Endothelial cell of umbilical vein (primary cell): Measurements from ENCODE around the gene HOXC12. TPM values are rescaled to one million over a fixed set of nuclear protein-coding genes. Genes with fewer than 3 reads are reported as not detected.

Source experiments
- BruUV-seq: library from RNA; stranded (reverse); fragments of 400-500 nt; replicated peaks from 2 replicates; lab custom pipeline; 2021; lab: Mats Ljungman, UMichigan
- CTCF ChIA-PET: fragments of 300-600, 350-600 bp; sonication (Branson Sonifier 250); formaldehyde crosslinking; loops from one replicate; lab custom pipeline; 2021; ENCODE audit warnings: antibody characterized with exemption, inconsistent platforms; lab: Charles Lee
- POLR2A ChIA-PET: fragments of 300-600, 350-600 bp; sonication (Branson Sonifier 250); formaldehyde crosslinking; loops from one replicate; lab custom pipeline; 2021; ENCODE audit warnings: antibody characterized with exemption, inconsistent platforms; lab: Charles Lee
- DNase-seq: peaks from one replicate; pipeline ENCODE4 v3.0.0-alpha.2; 2011; ENCODE audit warnings: low read depth, low spot score
- FAIRE-seq: peaks from 2 replicates; lab custom pipeline; 2011; peaks lifted over from hg19 to GRCh38; lab: Jason Lieb, UNC
- H2AFZ ChIP-seq: 2 replicates; pipeline ENCODE4 v1.6.0; 2012; ENCODE audit warnings: low read depth, low read length, control low read depth, inconsistent platforms
- H3K27ac ChIP-seq: 2 replicates; pipeline ENCODE4 v1.5.1; 2011; ENCODE audit warnings: low read depth, mild to moderate bottlenecking, control low read depth, low read length, moderate library complexity; ENCODE audit not compliant: insufficient read depth
- H3K27me3 ChIP-seq, 2 experiments: 2 replicates each; pipeline versions ENCODE4 v1.6.0 to v1.6.1; 2011; ENCODE audit warnings: low read length in 2 of 2, mixed read lengths in 1 of 2; ENCODE audit not compliant: control insufficient read depth in 2 of 2, insufficient read depth in 2 of 2
- H3K36me3 ChIP-seq, 2 experiments: 2 replicates in 1 of 2; 3 replicates in 1 of 2; pipeline ENCODE4 v1.5.1; 2011; ENCODE audit warnings: low read length in 2 of 2, mild to moderate bottlenecking in 1 of 2, moderate library complexity in 1 of 2; ENCODE audit not compliant: control insufficient read depth in 2 of 2, insufficient read depth in 2 of 2; ENCODE audit errors: extremely low read depth in 1 of 2
- H3K4me1 ChIP-seq: 3 replicates; pipeline ENCODE4 v1.5.1; 2011; ENCODE audit warnings: mild to moderate bottlenecking, low read length; ENCODE audit not compliant: control insufficient read depth, insufficient read depth; ENCODE audit errors: extremely low read depth
- H3K4me2 ChIP-seq: 2 replicates; pipeline ENCODE4 v1.6.1; 2011; ENCODE audit warnings: low read length, control low read depth, mixed read lengths; ENCODE audit not compliant: insufficient read depth
- H3K4me3 ChIP-seq, 3 experiments: fragments of 200-600 bp in 1 of 3; sonication (generic), shearing (Covaris generic) in 1 of 3; replicated peaks in 1 of 3; 2 replicates each; pipeline ENCODE4 v1.5.1; 2011 to 2016; ENCODE audit warnings: control low read depth in 3 of 3, low read length in 3 of 3, mild to moderate bottlenecking in 2 of 3, inconsistent platforms in 1 of 3, low read depth in 1 of 3, moderate library complexity in 1 of 3; ENCODE audit not compliant: insufficient read depth in 1 of 3
- H3K79me2 ChIP-seq: 2 replicates; pipeline ENCODE4 v1.6.0; 2012; ENCODE audit warnings: low read length, inconsistent platforms; ENCODE audit not compliant: control insufficient read depth, insufficient read depth
- H3K9ac ChIP-seq: replicated peaks from 2 replicates; pipeline ENCODE3; 2011; ENCODE audit warnings: low read length, control low read depth; ENCODE audit not compliant: insufficient read depth; ENCODE audit errors: extremely low read depth
- H3K9me1 ChIP-seq: replicated peaks from 3 replicates; pipeline ENCODE4 v1.6.0; 2011; ENCODE audit warnings: mild to moderate bottlenecking, low read length; ENCODE audit not compliant: control insufficient read depth, insufficient read depth; ENCODE audit errors: extremely low read depth
- H3K9me3 ChIP-seq: replicated peaks from 2 replicates; pipeline ENCODE4 v1.5.1; 2012; ENCODE audit warnings: low read length, inconsistent platforms; ENCODE audit not compliant: control insufficient read depth, insufficient read depth
- H4K20me1 ChIP-seq: replicated peaks from 2 replicates; pipeline ENCODE3; 2011; ENCODE audit warnings: mild to moderate bottlenecking, low read length; ENCODE audit not compliant: control insufficient read depth, insufficient read depth; ENCODE audit errors: extremely low read depth
- CTCF ChIP-seq, 2 donors: IDR thresholded peaks; 1 replicate in 1 of 2; 2 replicates in 1 of 2; pipeline ENCODE4 v1.5.1; 2011; ENCODE audit warnings: low read length in 2 of 2, mild to moderate bottlenecking in 2 of 2, moderate library complexity in 2 of 2, control low read depth in 1 of 2, inconsistent platforms in 1 of 2, low read depth in 1 of 2; ENCODE audit not compliant: insufficient read depth in 1 of 2; ENCODE audit errors: extremely low read depth in 1 of 2
- EZH2 ChIP-seq: IDR thresholded peaks from 2 replicates; pipeline ENCODE4 v1.6.1; 2012; ENCODE audit warnings: borderline replicate concordance, low read depth, mild to moderate bottlenecking, moderate library complexity, low read length, inconsistent platforms; ENCODE audit not compliant: severe bottlenecking
- dilution Hi-C: fragments of 300-500 bp; cut with MboI; formaldehyde crosslinking; loops from one replicate; pipeline ENCODE4 v1.15.0; 2019; ENCODE audit warnings: low sequenced_read_pairs; ENCODE audit not compliant: extremely low pct_ligation_motif_present
- intact Hi-C: fragments of 100-400 bp; cut with micrococcal nuclease; formaldehyde crosslinking; loops from one replicate; pipeline ENCODE4 v1.10.0; 2022
- polyA plus RNA-seq, 4 experiments: library from polyadenylated mRNA; depleted of rRNA in 3 of 4; stranded (reverse) in 3 of 4; unstranded in 1 of 4; fragments of >200 nt; gene quantifications; 2 replicates each; pipeline versions ENCODE4 v1.2.1 to v1.2.3, GENCODE V29; 2011 to 2012; ENCODE audit warnings: missing spikeins in 1 of 4
- total RNA-seq: library from RNA; stranded (reverse); gene quantifications from 2 replicates; pipeline ENCODE4 v1.2.3, GENCODE V29; 2021

Gene HOXC12
- total and polyA plus RNA-seq, 2 donors (not counting 3 experiments of a cell fraction or from before 2014, with no cell fraction given) = not detected

- ChIA-PET POLR2A (no interaction called here), CTCF (interaction anchor here (1.1 kb wide), 1 partner anchor 10 kb away, joined by 3 read pairs; no protein-coding TSS in a partner anchor)
- Histone ChIP-seq H3K4me1 (no peaks in the 10 kb centered on the region), H4K20me1 (no peaks in the 10 kb centered on the region), H3K27ac (no peak overlapping the region), H3K27me3 (peaks cover 81 to 95% of the 10 kb centered on the region in 2 experiments), H3K4me3 (no peak overlapping the region), H3K9me1 (no peaks in the 10 kb centered on the region), H3K79me2 (no peaks in the 10 kb centered on the region), H3K36me3 (no peaks in the 10 kb centered on the region), H3K9ac (no peak overlapping the region), H3K9me3 (no peaks in the 10 kb centered on the region), H3K4me2 (no peak overlapping the region), H2AFZ (no peak overlapping the region)
- BruUV-seq = no TSS peak
- intact Hi-C loops (no loop called here), dilution Hi-C loops (no loop called here)
- DNase-seq = no peak
- FAIRE-seq = no peak
- no peak for TF ChIP-seq CTCF (IDR thresholded peaks at IDR 0.05; ENCODE audit: extremely low read depth in 1 of 2, insufficient read depth in 1 of 2, low read depth in 1 of 2, low read length in 2 of 2)
- no peak for TF ChIP-seq EZH2
These were observed 16.9 kb upstream of the HOXC12 start for GRCh38 chr12:53937596-53938325.
